ENCODE measurements around the gene MAP3K20. TPM values are rescaled to one million over a fixed set of nuclear protein-coding genes. Genes with fewer than 3 reads are reported as not detected.
"Not testable (repeated sequence)": the region's sequence is repeated elsewhere in the genome, so short reads cannot be mapped to it uniquely, and the experiment has no call there.

Gene MAP3K20
- total RNA-seq, 1 experiment from 2014 or later = 40.0 TPM

GRCh38 chr2:173161040-173161439 lies 85.4 kb downstream of the MAP3K20 start:
- intact Hi-C loops (cut with micrococcal nuclease; ENCODE audit: unreplicated experiment) = no loop called here
- Histone ChIP-seq H3K9me3 (ENCODE audit: low read depth, low read length, poor library complexity, severe bottlenecking) (peaks cover 4% of the 10 kb centered on the region), H3K36me3 (ENCODE audit: insufficient read depth, low read length, poor library complexity, severe bottlenecking) (no peaks in the 10 kb centered on the region), H3K27me3 (replicated peaks; ENCODE audit: insufficient read depth, low read depth, low read length, poor library complexity) (no peaks in the 10 kb centered on the region), H3K4me3 (ENCODE audit: low read depth, low read length, poor library complexity, severe bottlenecking) (no peak overlapping the region), H3K27ac (ENCODE audit: low read depth, low read length, poor library complexity, severe bottlenecking) (no peak overlapping the region), H3K4me1 (ENCODE audit: insufficient read depth, low read length, poor library complexity, severe bottlenecking) (peaks cover 17% of the 10 kb centered on the region)
- CTCF ChIA-PET = no interaction called here
- POLR2A ChIA-PET (ENCODE audit: low non-redundant PET) = no interaction called here
- DNase-seq (ENCODE audit: low spot score) = no peak
- no peak for TF ChIP-seq CTCF (conservative IDR thresholded peaks at IDR 0.05; ENCODE audit: low read depth, low read length)
- TF ChIP-seq EZH2 (IDR thresholded peaks at IDR 0.05; ENCODE audit: borderline replicate concordance, low read depth, low read length, poor library complexity, severe bottlenecking) = no peak
- no TSS peak for BruUV-seq (replicated peaks)

- Histone ChIP-seq H3K9me3 (ENCODE audit: low read depth, low read length, poor library complexity, severe bottlenecking) (no peaks in the 10 kb centered on the region), H3K27me3 (replicated peaks; ENCODE audit: insufficient read depth, low read depth, low read length, poor library complexity) (no peaks in the 10 kb centered on the region), H3K36me3 (ENCODE audit: insufficient read depth, low read length, poor library complexity, severe bottlenecking) (no peaks in the 10 kb centered on the region), H3K27ac (ENCODE audit: low read depth, low read length, poor library complexity, severe bottlenecking) (no peak overlapping the region), H3K4me1 (ENCODE audit: insufficient read depth, low read length, poor library complexity, severe bottlenecking) (peaks cover 17% of the 10 kb centered on the region), H3K4me3 (ENCODE audit: low read depth, low read length, poor library complexity, severe bottlenecking) (no peak overlapping the region)
- DNase-seq (ENCODE audit: low spot score) = no peak
- TF ChIP-seq EZH2 (IDR thresholded peaks at IDR 0.05; ENCODE audit: borderline replicate concordance, low read depth, low read length, poor library complexity, severe bottlenecking) (no peak), CTCF (conservative IDR thresholded peaks at IDR 0.05; ENCODE audit: low read depth, low read length) (no peak)
- ChIA-PET CTCF (no interaction called here), POLR2A (ENCODE audit: low non-redundant PET) (no interaction called here)
- intact Hi-C loops (cut with micrococcal nuclease; ENCODE audit: unreplicated experiment) = no loop called here
- BruUV-seq (replicated peaks) = no TSS peak
Observed at GRCh38 chr2:173161507-173161906, 85.9 kb downstream of the MAP3K20 start.

DNA sequence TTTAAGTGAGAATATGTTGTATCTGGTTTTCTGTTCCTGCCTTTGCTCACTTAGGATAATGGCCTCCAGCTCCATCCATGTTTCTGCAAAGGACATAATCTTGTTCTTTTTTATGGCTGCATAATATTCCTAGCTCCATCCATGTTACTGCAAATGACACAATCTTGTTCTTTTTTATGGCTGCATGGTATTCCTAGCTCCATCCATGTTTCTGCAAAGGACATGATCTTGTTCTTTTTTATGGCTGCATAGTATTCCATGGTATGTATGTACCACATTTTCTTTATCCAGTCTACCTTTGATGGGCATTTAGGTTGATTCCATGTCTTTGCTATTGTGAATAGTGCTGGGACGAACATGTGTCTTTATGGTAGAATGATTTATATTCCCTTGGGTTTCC lies 87.7 kb downstream of the MAP3K20 start:
- H3K4me3 ChIP-seq (ENCODE audit: low read depth, low read length, poor library complexity, severe bottlenecking); BruUV-seq (replicated peaks); H3K36me3 ChIP-seq (ENCODE audit: insufficient read depth, low read length, poor library complexity, severe bottlenecking); DNase-seq (ENCODE audit: low spot score); H3K27ac ChIP-seq (ENCODE audit: low read depth, low read length, poor library complexity, severe bottlenecking); H3K27me3 ChIP-seq (replicated peaks; ENCODE audit: insufficient read depth, low read depth, low read length, poor library complexity); H3K9me3 ChIP-seq (ENCODE audit: low read depth, low read length, poor library complexity, severe bottlenecking); intact Hi-C loops (cut with micrococcal nuclease; ENCODE audit: unreplicated experiment); POLR2A ChIA-PET (ENCODE audit: low non-redundant PET): not testable (repeated sequence)
- peaks cover 13% of the 10 kb centered on the region for H3K4me1 ChIP-seq (ENCODE audit: insufficient read depth, low read length, poor library complexity, severe bottlenecking)
- CTCF ChIA-PET = interaction anchor here (0.6 kb wide), 1 partner anchor 21 kb away, joined by 3 read pairs; no protein-coding TSS in a partner anchor

DNA sequence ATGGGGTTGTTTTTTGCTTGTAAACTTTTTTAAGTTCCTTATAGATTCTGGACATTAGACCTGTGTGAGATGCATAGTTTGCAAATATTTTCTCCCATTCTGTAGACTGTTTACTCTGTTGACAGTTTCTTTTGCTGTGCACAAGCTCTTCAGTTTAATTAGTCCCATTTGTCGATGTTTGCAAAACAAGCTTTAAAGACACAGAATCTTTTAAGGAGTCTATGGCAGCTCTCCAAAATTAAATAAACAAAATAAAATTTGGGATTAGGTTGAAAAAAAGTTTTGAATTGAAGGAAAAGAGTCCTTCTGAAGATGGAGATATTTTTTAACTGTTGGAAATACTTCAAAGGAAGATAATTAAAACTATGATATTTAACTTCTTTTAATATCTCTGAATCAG lies 88.8 kb downstream of the MAP3K20 start:
- DNase-seq (ENCODE audit: low spot score) = no peak
- BruUV-seq (replicated peaks) = no TSS peak
- Histone ChIP-seq H3K4me3 (ENCODE audit: low read depth, low read length, poor library complexity, severe bottlenecking) (no peak overlapping the region), H3K27me3 (replicated peaks; ENCODE audit: insufficient read depth, low read depth, low read length, poor library complexity) (no peaks in the 10 kb centered on the region), H3K4me1 (ENCODE audit: insufficient read depth, low read length, poor library complexity, severe bottlenecking) (peaks cover 12% of the 10 kb centered on the region), H3K9me3 (ENCODE audit: low read depth, low read length, poor library complexity, severe bottlenecking) (no peaks in the 10 kb centered on the region), H3K27ac (ENCODE audit: low read depth, low read length, poor library complexity, severe bottlenecking) (no peak overlapping the region), H3K36me3 (ENCODE audit: insufficient read depth, low read length, poor library complexity, severe bottlenecking) (no peaks in the 10 kb centered on the region)
- intact Hi-C loops (cut with micrococcal nuclease; ENCODE audit: unreplicated experiment) = no loop called here
- CTCF ChIA-PET = interaction anchor here (0.6 kb wide), 1 partner anchor 13 kb away, joined by 3 read pairs; no protein-coding TSS in a partner anchor
- TF ChIP-seq CTCF (conservative IDR thresholded peaks at IDR 0.05; ENCODE audit: low read depth, low read length) (no peak), EZH2 (IDR thresholded peaks at IDR 0.05; ENCODE audit: borderline replicate concordance, low read depth, low read length, poor library complexity, severe bottlenecking) (no peak)
- POLR2A ChIA-PET (ENCODE audit: low non-redundant PET) = no interaction called here

Measured in A673 (cell line).